ENCODE data around the gene TEDDM1. TPM values are rescaled to one million over a fixed set of nuclear protein-coding genes. Genes with fewer than 3 reads are reported as not detected.

TEDDM1 gene
- total and polyA plus RNA-seq, 2 donors (not counting 3 experiments of a cell fraction or from before 2014, with no cell fraction given) = not detected

DNA sequence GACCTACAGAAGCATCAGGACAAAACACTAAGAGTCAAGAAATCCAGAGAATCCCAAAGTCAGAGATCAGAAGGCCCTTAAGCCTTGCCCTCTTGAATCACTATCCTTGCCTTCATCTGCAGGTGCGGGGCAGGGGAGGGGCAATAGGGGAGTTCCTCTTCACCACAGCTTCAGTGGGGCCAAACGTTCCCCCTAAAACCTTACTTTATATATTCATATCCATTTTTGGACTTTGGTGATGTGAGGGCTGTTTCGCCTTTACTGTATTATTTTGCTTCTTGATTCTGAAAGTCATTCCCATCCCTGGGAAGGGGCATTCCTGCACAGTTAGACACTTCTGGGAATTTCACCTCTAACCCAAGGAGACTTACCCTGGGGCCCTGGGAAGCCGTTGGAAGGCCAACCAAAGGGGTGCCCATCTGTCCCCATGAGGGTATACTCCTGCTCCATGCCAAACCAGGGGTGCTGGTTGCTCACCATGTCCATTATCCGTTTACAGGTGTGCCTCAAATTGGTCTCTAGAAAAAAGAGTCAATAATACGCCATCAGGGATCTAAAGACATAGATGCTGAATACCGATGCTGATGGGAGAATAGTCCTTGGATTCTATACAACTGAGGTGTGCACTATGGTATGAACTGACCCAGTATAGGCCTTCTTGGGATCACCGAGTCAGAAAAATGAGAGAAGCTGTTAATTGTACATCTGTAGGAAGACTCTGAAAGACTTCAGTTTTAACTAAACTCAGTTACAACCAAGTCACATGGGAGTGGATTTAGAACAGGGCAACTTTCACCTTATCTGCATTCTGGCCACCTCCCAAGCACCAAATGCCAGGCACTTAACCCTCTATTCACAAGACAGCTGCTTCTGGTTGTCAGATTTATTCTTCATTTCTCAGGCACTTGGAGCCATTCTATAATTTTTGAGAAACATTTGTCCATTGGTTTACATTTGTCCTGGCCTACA is 14.3 kb downstream of the TEDDM1 start:
- intact Hi-C loops (cut with micrococcal nuclease) (no loop called here), dilution Hi-C loops (cut with MboI; ENCODE audit: extremely low pct_ligation_motif_present, low sequenced_read_pairs) (no loop called here)
- no peak overlapping the region for H3K4me3 ChIP-seq (replicated peaks in 1 of 3; ENCODE audit: insufficient read depth in 1 of 3, low read depth in 1 of 3, low read length in 3 of 3)
- no TSS peak for BruUV-seq (replicated peaks)
- H3K4me2 ChIP-seq (ENCODE audit: insufficient read depth, low read length) = no peak overlapping the region
- H3K9me1 ChIP-seq (replicated peaks; ENCODE audit: control insufficient read depth, extremely low read depth, insufficient read depth, low read length) = no peaks in the 10 kb centered on the region
- H3K4me1 ChIP-seq (ENCODE audit: control insufficient read depth, extremely low read depth, insufficient read depth, low read length) = peaks cover 4% of the 10 kb centered on the region
- POLR2A ChIA-PET = no interaction called here
- CTCF ChIA-PET = no interaction called here
- no peak for DNase-seq (ENCODE audit: low read depth, low spot score)
- H3K9me3 ChIP-seq (replicated peaks; ENCODE audit: control insufficient read depth, insufficient read depth, low read length) = no peaks in the 10 kb centered on the region
- H3K27me3 ChIP-seq (ENCODE audit: control insufficient read depth in 2 of 2, insufficient read depth in 2 of 2, low read length in 2 of 2) = no peaks in the 10 kb centered on the region
- no peak for TF ChIP-seq MYC (IDR thresholded peaks at IDR 0.05; ENCODE audit: low read depth, low read length)
- TF ChIP-seq, protein P1, sequence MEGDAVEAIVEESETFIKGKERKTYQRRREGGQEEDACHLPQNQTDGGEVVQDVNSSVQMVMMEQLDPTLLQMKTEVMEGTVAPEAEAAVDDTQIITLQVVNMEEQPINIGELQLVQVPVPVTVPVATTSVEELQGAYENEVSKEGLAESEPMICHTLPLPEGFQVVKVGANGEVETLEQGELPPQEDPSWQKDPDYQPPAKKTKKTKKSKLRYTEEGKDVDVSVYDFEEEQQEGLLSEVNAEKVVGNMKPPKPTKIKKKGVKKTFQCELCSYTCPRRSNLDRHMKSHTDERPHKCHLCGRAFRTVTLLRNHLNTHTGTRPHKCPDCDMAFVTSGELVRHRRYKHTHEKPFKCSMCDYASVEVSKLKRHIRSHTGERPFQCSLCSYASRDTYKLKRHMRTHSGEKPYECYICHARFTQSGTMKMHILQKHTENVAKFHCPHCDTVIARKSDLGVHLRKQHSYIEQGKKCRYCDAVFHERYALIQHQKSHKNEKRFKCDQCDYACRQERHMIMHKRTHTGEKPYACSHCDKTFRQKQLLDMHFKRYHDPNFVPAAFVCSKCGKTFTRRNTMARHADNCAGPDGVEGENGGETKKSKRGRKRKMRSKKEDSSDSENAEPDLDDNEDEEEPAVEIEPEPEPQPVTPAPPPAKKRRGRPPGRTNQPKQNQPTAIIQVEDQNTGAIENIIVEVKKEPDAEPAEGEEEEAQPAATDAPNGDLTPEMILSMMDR (IDR thresholded peaks at IDR 0.05; ENCODE audit: extremely low read depth in 1 of 2, insufficient read depth in 1 of 2, low read depth in 1 of 2, low read length in 2 of 2) = no peak
- H3K36me3 ChIP-seq (ENCODE audit: control insufficient read depth in 2 of 2, extremely low read depth in 1 of 2, insufficient read depth in 2 of 2, low read length in 2 of 2) = peaks cover 35 to 46% of the 10 kb centered on the region in 2 experiments
- no peak overlapping the region for H2AFZ ChIP-seq (ENCODE audit: low read depth, low read length)
- peaks cover 5% of the 10 kb centered on the region for H4K20me1 ChIP-seq (replicated peaks; ENCODE audit: control insufficient read depth, extremely low read depth, insufficient read depth, low read length)
- no peak overlapping the region for H3K9ac ChIP-seq (replicated peaks; ENCODE audit: extremely low read depth, insufficient read depth, low read length)
- FAIRE-seq = no peak
- no peak overlapping the region for H3K27ac ChIP-seq (ENCODE audit: insufficient read depth, low read depth, low read length)
- H3K79me2 ChIP-seq (ENCODE audit: control insufficient read depth, insufficient read depth, low read length) = peaks cover 41% of the 10 kb centered on the region

DNA sequence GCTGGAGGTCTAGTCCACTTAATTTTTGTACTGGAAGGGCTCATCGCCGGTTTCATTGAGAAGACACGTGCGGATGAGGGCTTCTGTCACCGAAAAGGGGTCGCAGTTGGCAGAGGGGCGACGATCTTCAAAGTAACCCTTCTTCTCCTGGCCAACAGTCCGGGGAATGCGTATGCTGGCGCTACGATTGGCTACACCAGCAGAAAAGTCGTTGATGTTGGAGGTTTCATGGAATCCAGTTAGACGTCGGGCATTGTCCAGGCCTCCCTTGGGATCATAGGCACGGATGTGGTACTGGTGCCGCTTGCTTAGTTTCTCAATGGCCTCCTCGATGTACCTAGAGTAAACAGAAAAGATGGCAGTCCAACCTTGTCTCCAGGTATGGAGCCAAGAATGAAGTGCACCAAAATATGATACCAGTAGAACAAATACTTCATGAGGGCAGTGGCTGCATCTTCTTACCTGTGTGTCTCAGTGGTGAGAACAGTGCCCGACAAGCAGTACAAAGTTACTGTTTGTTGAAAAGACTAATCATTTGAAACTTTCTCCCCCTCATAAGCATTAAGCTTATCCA is 16.0 kb downstream of the TEDDM1 start:
- H3K9me3 ChIP-seq (replicated peaks; ENCODE audit: control insufficient read depth, insufficient read depth, low read length) = no peaks in the 10 kb centered on the region
- dilution Hi-C loops (cut with MboI; ENCODE audit: extremely low pct_ligation_motif_present, low sequenced_read_pairs) (no loop called here), intact Hi-C loops (cut with micrococcal nuclease) (no loop called here)
- ChIA-PET POLR2A (no interaction called here), CTCF (interaction anchor here (1.3 kb wide), 1 partner anchor 12 kb away, joined by 3 read pairs; no protein-coding TSS in a partner anchor)
- no peak overlapping the region for H3K4me3 ChIP-seq (replicated peaks in 1 of 3; ENCODE audit: insufficient read depth in 1 of 3, low read depth in 1 of 3, low read length in 3 of 3)
- peaks cover 24% of the 10 kb centered on the region for H3K79me2 ChIP-seq (ENCODE audit: control insufficient read depth, insufficient read depth, low read length)
- H3K9ac ChIP-seq (replicated peaks; ENCODE audit: extremely low read depth, insufficient read depth, low read length) = no peak overlapping the region
- H3K4me2 ChIP-seq (ENCODE audit: insufficient read depth, low read length) = no peak overlapping the region
- H3K4me1 ChIP-seq (ENCODE audit: control insufficient read depth, extremely low read depth, insufficient read depth, low read length) = peaks cover 4% of the 10 kb centered on the region
- peaks cover 35 to 46% of the 10 kb centered on the region in 2 experiments for H3K36me3 ChIP-seq (ENCODE audit: control insufficient read depth in 2 of 2, extremely low read depth in 1 of 2, insufficient read depth in 2 of 2, low read length in 2 of 2)
- BruUV-seq (replicated peaks) = no TSS peak
- H4K20me1 ChIP-seq (replicated peaks; ENCODE audit: control insufficient read depth, extremely low read depth, insufficient read depth, low read length) = peaks cover 5% of the 10 kb centered on the region
- DNase-seq (ENCODE audit: low read depth, low spot score) = no peak
- no peak overlapping the region for H2AFZ ChIP-seq (ENCODE audit: low read depth, low read length)
- H3K27ac ChIP-seq (ENCODE audit: insufficient read depth, low read depth, low read length) = no peak overlapping the region
- no peaks in the 10 kb centered on the region for H3K27me3 ChIP-seq (ENCODE audit: control insufficient read depth in 2 of 2, insufficient read depth in 2 of 2, low read length in 2 of 2)
- TF ChIP-seq FOS (IDR thresholded peaks at IDR 0.05; ENCODE audit: borderline replicate concordance, insufficient read depth, low read length) (no peak), GATA2 (IDR thresholded peaks at IDR 0.05; ENCODE audit: insufficient read depth, insufficient read length, low read depth, low read length) (no peak), POLR2A (IDR thresholded peaks at IDR 0.05; ENCODE audit: low read depth, low read length) (no peak), JUN (IDR thresholded peaks at IDR 0.05; ENCODE audit: borderline replicate concordance, insufficient read depth, insufficient read length, low read depth) (no peak), EZH2 (IDR thresholded peaks at IDR 0.05; ENCODE audit: borderline replicate concordance, low read depth, low read length, severe bottlenecking) (no peak), MAX (IDR thresholded peaks at IDR 0.05; ENCODE audit: insufficient read depth, insufficient read length) (no peak), POLR2AphosphoS5 (IDR thresholded peaks at IDR 0.05; ENCODE audit: insufficient read depth, low read depth, low read length) (no peak), MYC (IDR thresholded peaks at IDR 0.05; ENCODE audit: low read depth, low read length) (no peak)
- TF ChIP-seq, protein P1 (IDR thresholded peaks at IDR 0.05; ENCODE audit: extremely low read depth in 1 of 2, insufficient read depth in 1 of 2, low read depth in 1 of 2, low read length in 2 of 2) = no peak
- H3K9me1 ChIP-seq (replicated peaks; ENCODE audit: control insufficient read depth, extremely low read depth, insufficient read depth, low read length) = no peaks in the 10 kb centered on the region
- FAIRE-seq = no peak

All from endothelial cell of umbilical vein (primary cell).